A673 (cell line): ENCODE results near the gene TEX44.

Source experiments
- EZH2 ChIP-seq: fragments of 200-600 bp; sonication (generic); IDR thresholded peaks from 2 replicates; pipeline ENCODE4 v1.6.1; 2017; ENCODE audit warnings: borderline replicate concordance, low read depth, mild to moderate bottlenecking, mixed read lengths, antibody characterized with exemption, low read length; ENCODE audit not compliant: poor library complexity, severe bottlenecking
- TF ChIP-seq, protein P1 (sequence below): fragments of 300-800, 200-600 bp; sonication (generic); conservative IDR thresholded peaks from 2 replicates; pipeline ENCODE4 v1.5.1; 2017; ENCODE audit warnings: low read depth, mild to moderate bottlenecking, antibody characterized with exemption, low read length, moderate library complexity, mixed read lengths

DNA sequence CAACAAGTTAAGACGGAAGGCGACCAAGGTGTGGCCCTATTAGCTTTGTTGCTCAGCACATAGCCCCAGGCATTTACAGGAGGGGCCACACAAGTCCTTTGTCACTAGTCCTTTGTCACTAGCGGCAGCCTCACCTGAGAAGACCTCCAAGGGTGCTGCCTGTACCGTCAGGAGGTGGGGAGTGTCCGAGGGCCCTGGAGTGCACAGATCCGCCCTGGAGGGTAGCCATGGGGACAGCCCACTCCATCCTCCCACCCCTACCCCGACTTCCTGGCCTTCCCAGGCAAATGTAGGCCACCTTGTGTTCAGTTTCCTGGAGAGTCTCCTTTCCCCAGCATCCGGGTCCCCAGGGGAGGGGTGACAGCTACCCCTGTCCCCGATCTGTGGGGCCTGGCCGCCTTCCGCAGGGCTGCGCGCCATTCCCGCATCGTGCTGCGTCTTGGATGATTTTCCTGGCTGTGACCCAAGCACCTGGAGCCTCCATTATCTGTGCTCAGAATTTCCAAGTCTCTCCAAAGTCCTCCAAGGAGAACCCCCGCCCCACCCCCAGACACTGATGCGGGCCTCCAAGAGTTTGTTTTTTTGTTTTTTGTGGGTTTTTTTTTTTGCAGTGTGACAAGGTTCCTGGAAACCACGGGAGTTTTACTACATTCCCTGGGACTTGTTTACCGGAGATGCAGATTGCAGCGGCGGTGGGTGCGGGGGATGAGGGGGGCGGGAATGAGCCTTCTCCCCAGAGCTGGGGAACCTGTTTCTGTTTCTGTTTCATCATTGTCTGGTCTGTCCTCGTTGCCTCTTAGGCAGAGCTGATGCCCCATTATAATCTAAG lies 28.6 kb downstream of the TEX44 start:
- TF ChIP-seq, protein P1, sequence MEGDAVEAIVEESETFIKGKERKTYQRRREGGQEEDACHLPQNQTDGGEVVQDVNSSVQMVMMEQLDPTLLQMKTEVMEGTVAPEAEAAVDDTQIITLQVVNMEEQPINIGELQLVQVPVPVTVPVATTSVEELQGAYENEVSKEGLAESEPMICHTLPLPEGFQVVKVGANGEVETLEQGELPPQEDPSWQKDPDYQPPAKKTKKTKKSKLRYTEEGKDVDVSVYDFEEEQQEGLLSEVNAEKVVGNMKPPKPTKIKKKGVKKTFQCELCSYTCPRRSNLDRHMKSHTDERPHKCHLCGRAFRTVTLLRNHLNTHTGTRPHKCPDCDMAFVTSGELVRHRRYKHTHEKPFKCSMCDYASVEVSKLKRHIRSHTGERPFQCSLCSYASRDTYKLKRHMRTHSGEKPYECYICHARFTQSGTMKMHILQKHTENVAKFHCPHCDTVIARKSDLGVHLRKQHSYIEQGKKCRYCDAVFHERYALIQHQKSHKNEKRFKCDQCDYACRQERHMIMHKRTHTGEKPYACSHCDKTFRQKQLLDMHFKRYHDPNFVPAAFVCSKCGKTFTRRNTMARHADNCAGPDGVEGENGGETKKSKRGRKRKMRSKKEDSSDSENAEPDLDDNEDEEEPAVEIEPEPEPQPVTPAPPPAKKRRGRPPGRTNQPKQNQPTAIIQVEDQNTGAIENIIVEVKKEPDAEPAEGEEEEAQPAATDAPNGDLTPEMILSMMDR, result no peak
- no peak for TF ChIP-seq EZH2
